Astrocyte (in vitro differentiated cells and primary cell): ENCODE measurements around the gene SPAST.

Experiments
- EZH2 ChIP-seq: IDR thresholded peaks from 2 replicates; pipeline ENCODE4 v1.6.1; 2012; ENCODE audit warnings: mild to moderate bottlenecking, low read length, inconsistent platforms; ENCODE audit not compliant: insufficient read depth
- TF ChIP-seq, protein P1 (sequence below): IDR thresholded peaks from 2 replicates; pipeline ENCODE4 v1.5.1; 2011; ENCODE audit warnings: low read depth, mild to moderate bottlenecking, inconsistent platforms, low read length, moderate library complexity; ENCODE audit not compliant: insufficient read depth

DNA sequence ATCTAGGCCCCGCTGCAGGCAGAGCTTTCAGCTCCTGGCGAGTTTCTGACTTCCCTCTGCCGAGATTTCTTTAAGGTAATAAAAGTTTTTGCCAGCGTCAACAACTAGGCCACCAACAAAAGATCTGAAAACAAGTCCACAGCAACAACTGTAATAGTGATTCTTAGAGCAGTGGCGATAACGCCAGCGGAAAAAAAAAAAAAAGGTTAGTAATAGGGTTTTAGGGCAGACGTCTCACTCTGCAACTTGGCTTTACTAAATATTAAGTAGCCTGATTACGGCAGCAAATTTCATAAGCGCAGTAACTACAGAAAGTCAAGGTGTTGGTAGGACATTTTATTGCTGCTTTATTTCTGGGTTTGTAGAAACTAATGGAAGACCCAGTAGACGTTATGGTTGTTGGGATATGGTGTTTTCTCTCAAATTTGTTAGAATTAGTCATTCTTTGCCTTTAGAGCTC lies 102.8 kb downstream of the SPAST start:
- TF ChIP-seq, protein P1, sequence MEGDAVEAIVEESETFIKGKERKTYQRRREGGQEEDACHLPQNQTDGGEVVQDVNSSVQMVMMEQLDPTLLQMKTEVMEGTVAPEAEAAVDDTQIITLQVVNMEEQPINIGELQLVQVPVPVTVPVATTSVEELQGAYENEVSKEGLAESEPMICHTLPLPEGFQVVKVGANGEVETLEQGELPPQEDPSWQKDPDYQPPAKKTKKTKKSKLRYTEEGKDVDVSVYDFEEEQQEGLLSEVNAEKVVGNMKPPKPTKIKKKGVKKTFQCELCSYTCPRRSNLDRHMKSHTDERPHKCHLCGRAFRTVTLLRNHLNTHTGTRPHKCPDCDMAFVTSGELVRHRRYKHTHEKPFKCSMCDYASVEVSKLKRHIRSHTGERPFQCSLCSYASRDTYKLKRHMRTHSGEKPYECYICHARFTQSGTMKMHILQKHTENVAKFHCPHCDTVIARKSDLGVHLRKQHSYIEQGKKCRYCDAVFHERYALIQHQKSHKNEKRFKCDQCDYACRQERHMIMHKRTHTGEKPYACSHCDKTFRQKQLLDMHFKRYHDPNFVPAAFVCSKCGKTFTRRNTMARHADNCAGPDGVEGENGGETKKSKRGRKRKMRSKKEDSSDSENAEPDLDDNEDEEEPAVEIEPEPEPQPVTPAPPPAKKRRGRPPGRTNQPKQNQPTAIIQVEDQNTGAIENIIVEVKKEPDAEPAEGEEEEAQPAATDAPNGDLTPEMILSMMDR, result no peak
- no peak for TF ChIP-seq EZH2
